Measurements from ENCODE around the gene RAB23. TPM values are rescaled to one million over a fixed set of nuclear protein-coding genes. Genes with fewer than 3 reads are reported as not detected.

The RAB23 gene
- 8.1 TPM for total RNA-seq (ENCODE audit: unreplicated experiment)
- long read RNA-seq, full-length matches to known transcripts, result 3 of 4 reads
- long read RNA-seq, partial matches to known transcripts, result 0 of 4 reads
- long read RNA-seq, other reads (novel, unspliced or antisense), result 1 of 4 reads

GRCh38 chr6:57221936-57222742, at the start of gene RAB23:
Gene RAB23, minus strand, starts transcription at chr6:57222307. Its CDS starts 11,927 bp downstream, at chr6:57210380.
- no peaks in the 10 kb centered on the region for H3K27me3 Mint-ChIP-seq (ENCODE audit: unreplicated experiment)
- no peak for TF ChIP-seq CTCF (IDR thresholded peaks at IDR 0.05; ENCODE audit: unreplicated experiment)
- peak within 1 kb of the TSS; percentile 97 for H3K4me3 Mint-ChIP-seq (ENCODE audit: unreplicated experiment)
- no peaks in the 10 kb centered on the region for H3K9me3 Mint-ChIP-seq (ENCODE audit: unreplicated experiment)
- DNase-seq (ENCODE audit: low spot score), result peak; percentile 91
- H3K36me3 Mint-ChIP-seq (ENCODE audit: low read depth, unreplicated experiment), result no peaks in the 10 kb centered on the region
- H3K4me1 Mint-ChIP-seq (ENCODE audit: unreplicated experiment), result peaks cover 8% of the 10 kb centered on the region
- no peak within 1 kb of the TSS for H3K27ac Mint-ChIP-seq (ENCODE audit: unreplicated experiment)

GRCh38 chr6:57268294-57268640, 46.2 kb upstream of the RAB23 start:
- Mint-ChIP-seq H3K9me3 (ENCODE audit: unreplicated experiment) (no peaks in the 10 kb centered on the region), H3K4me1 (ENCODE audit: unreplicated experiment) (no peaks in the 10 kb centered on the region), H3K27me3 (ENCODE audit: unreplicated experiment) (peaks cover 2% of the 10 kb centered on the region), H3K36me3 (ENCODE audit: low read depth, unreplicated experiment) (no peaks in the 10 kb centered on the region), H3K27ac (ENCODE audit: unreplicated experiment) (no peak overlapping the region), H3K4me3 (ENCODE audit: unreplicated experiment) (no peak overlapping the region)
- no peak for TF ChIP-seq CTCF (IDR thresholded peaks at IDR 0.05; ENCODE audit: unreplicated experiment)
- DNase-seq (ENCODE audit: low spot score), result no peak

- H3K4me3 Mint-ChIP-seq (ENCODE audit: unreplicated experiment), result no peak overlapping the region
- H3K4me1 Mint-ChIP-seq (ENCODE audit: unreplicated experiment), result no peaks in the 10 kb centered on the region
Observed at GRCh38 chr6:57267586-57268293, 45.6 kb upstream of the RAB23 start.

GRCh38 chr6:57265755-57266221, 43.7 kb upstream of the RAB23 start:
- peaks cover 2% of the 10 kb centered on the region for H3K27me3 Mint-ChIP-seq (ENCODE audit: unreplicated experiment)
- H3K9me3 Mint-ChIP-seq (ENCODE audit: unreplicated experiment), result no peaks in the 10 kb centered on the region
- H3K4me3 Mint-ChIP-seq (ENCODE audit: unreplicated experiment), result no peak overlapping the region
- no peaks in the 10 kb centered on the region for H3K4me1 Mint-ChIP-seq (ENCODE audit: unreplicated experiment)
- DNase-seq (ENCODE audit: low spot score), result no peak
- H3K27ac Mint-ChIP-seq (ENCODE audit: unreplicated experiment), result no peak overlapping the region
- no peaks in the 10 kb centered on the region for H3K36me3 Mint-ChIP-seq (ENCODE audit: low read depth, unreplicated experiment)
- no peak for TF ChIP-seq CTCF (IDR thresholded peaks at IDR 0.05; ENCODE audit: unreplicated experiment)

More at GRCh38 chr6:57267586-57268293, 45.6 kb upstream of the RAB23 start:
- peak; percentile 58 for TF ChIP-seq CTCF (IDR thresholded peaks at IDR 0.05; ENCODE audit: unreplicated experiment)
- no peaks in the 10 kb centered on the region for H3K36me3 Mint-ChIP-seq (ENCODE audit: low read depth, unreplicated experiment)
- peak; percentile 34 for DNase-seq (ENCODE audit: low spot score)
- H3K9me3 Mint-ChIP-seq (ENCODE audit: unreplicated experiment), result no peaks in the 10 kb centered on the region
- peaks cover 2% of the 10 kb centered on the region for H3K27me3 Mint-ChIP-seq (ENCODE audit: unreplicated experiment)
- no peak overlapping the region for H3K27ac Mint-ChIP-seq (ENCODE audit: unreplicated experiment)
